Measurements from ENCODE around the gene IL1RAPL1. TPM values are rescaled to one million over a fixed set of nuclear protein-coding genes. Genes with fewer than 3 reads are reported as not detected.

The IL1RAPL1 gene
- total and polyA plus RNA-seq, 9 of the 15 experiments (the other 6 are each of a cell fraction or from before 2014, with no cell fraction given), result 0.04 to 0.07 (median 0.04) TPM; not detected in 6

GRCh38 chrX:29397506-29397905 lies 810.3 kb downstream of the IL1RAPL1 start:
- ATAC-seq, result no peak
- no peak for FAIRE-seq
- in situ Hi-C loops (cut with MboI), result no loop called here

More at GRCh38 chrX:29397506-29397905, 810.3 kb downstream of the IL1RAPL1 start:
- intact Hi-C loops (cut with micrococcal nuclease), result no loop called here
- no TSS peak for BruUV-seq (replicated peaks)
- Histone ChIP-seq H3K36me3 (ENCODE audit: control insufficient read depth, insufficient read depth, low read length) (no peaks in the 10 kb centered on the region), H2AFZ (ENCODE audit: low read depth, low read length) (no peak overlapping the region), H3K79me2 (ENCODE audit: control insufficient read depth, insufficient read depth, low read length) (no peaks in the 10 kb centered on the region), H3K9me3 (replicated peaks; ENCODE audit: control insufficient read depth, insufficient read depth, low read depth, low read length) (no peaks in the 10 kb centered on the region), H3K4me3 (no peak overlapping the region), H3K9ac (ENCODE audit: insufficient read depth in 1 of 2, low read depth in 2 of 2, low read length in 2 of 2) (no peak overlapping the region), H3K4me1 (replicated peaks in 1 of 2; ENCODE audit: control insufficient read depth in 2 of 2, insufficient read depth in 2 of 2, low read length in 2 of 2) (no peaks in the 10 kb centered on the region), H4K20me1 (replicated peaks; ENCODE audit: control insufficient read depth, insufficient read depth, low read length) (no peaks in the 10 kb centered on the region), H3K4me2 (ENCODE audit: insufficient read depth, low read length) (no peak overlapping the region), H3K9me1 (ENCODE audit: control insufficient read depth, insufficient read depth, low read length) (no peaks in the 10 kb centered on the region), H3K27ac (ENCODE audit: extremely low read depth, low read depth, low read length) (no peak overlapping the region), H3K27me3 (ENCODE audit: control insufficient read depth in 2 of 2, insufficient read depth in 2 of 2, low read length in 2 of 2) (no peaks in the 10 kb centered on the region)
- ChIA-PET POLR2A (no interaction called here), CTCF (ENCODE audit: low intra/inter-chr PET ratio) (no interaction called here)
- TF ChIP-seq ZNF75A (CRISPR knock-in tag; IDR thresholded peaks at IDR 0.05) (no peak), GABPB1 (CRISPR knock-in tag; IDR thresholded peaks at IDR 0.05) (no peak), ZBTB5 (IDR thresholded peaks at IDR 0.05) (no peak), TGIF2 (CRISPR knock-in tag; IDR thresholded peaks at IDR 0.05) (no peak), TFAM (CRISPR knock-in tag; conservative IDR thresholded peaks at IDR 0.05) (no peak), SIN3B (IDR thresholded peaks at IDR 0.05; ENCODE audit: low read depth) (no peak), RFX7 (CRISPR knock-in tag; IDR thresholded peaks at IDR 0.05) (no peak), FOXA3 (CRISPR knock-in tag; conservative IDR thresholded peaks at IDR 0.05 in 1 of 2, IDR thresholded peaks at IDR 0.05 in 1 of 2) (no peak), TAF7 (tag; IDR thresholded peaks at IDR 0.05) (no peak)
- TF ChIP-seq, protein P1, sequence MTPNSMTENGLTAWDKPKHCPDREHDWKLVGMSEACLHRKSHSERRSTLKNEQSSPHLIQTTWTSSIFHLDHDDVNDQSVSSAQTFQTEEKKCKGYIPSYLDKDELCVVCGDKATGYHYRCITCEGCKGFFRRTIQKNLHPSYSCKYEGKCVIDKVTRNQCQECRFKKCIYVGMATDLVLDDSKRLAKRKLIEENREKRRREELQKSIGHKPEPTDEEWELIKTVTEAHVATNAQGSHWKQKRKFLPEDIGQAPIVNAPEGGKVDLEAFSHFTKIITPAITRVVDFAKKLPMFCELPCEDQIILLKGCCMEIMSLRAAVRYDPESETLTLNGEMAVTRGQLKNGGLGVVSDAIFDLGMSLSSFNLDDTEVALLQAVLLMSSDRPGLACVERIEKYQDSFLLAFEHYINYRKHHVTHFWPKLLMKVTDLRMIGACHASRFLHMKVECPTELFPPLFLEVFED (CRISPR knock-in tag; conservative IDR thresholded peaks at IDR 0.05), result no peak
- no peak for DNase-seq (ENCODE audit: extremely low read depth in 1 of 4, low spot score in 3 of 4)

Data from K562 (cell line).